Breast epithelium (tissue), 3 donors: ENCODE results near the gene HELZ2.

Experiments
- POLR2A ChIP-seq: fragments of 450-650 bp; IDR thresholded peaks from one replicate; pipeline ENCODE4 v1.6.1; 2016; ENCODE audit warnings: antibody characterized with exemption, mild to moderate bottlenecking, moderate library complexity
- TF ChIP-seq, protein P1 (sequence below), 3 donors: fragments of 450-650 bp; IDR thresholded peaks; one replicate each; pipeline ENCODE4 v1.5.1; 2016 to 2017; ENCODE audit warnings: antibody characterized with exemption in 3 of 3, mild to moderate bottlenecking in 3 of 3, moderate library complexity in 3 of 3

DNA sequence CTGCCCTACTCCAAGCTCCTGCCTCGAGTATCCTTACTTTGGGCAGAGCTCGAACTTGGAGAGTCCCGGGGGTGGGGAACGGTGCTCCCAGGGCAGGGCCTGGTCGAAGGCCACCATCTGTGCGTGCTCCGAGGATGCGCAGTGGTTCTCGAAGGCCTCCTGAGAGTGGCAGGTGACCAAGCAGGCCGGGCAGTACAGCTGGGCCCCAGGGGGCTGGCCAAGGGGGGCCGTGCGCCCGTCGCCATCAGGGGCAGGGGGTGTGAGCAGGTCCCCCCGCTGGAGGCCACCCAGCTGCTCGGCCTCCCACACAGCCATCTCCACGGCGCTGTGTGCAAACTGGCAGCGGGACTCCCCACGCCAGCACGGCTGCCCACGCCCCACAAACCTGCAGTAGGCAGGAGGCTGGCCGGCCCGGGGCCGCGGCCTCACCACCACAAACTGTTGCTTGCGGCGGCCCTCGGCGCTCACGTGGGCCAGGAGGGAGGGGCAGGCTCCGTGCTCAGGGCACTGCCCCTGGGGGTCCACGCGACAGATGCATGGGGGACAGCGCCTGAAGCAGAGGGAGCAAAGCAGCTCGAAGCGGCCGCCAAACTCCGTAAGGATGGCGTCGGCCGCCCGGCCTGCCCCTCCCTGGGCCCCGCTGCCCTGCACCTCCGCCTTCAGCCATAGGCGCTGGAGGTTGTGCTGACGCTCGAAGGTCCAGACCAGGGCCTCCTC, 1.8 kb downstream of the HELZ2 start:
- TF ChIP-seq, protein P1, sequence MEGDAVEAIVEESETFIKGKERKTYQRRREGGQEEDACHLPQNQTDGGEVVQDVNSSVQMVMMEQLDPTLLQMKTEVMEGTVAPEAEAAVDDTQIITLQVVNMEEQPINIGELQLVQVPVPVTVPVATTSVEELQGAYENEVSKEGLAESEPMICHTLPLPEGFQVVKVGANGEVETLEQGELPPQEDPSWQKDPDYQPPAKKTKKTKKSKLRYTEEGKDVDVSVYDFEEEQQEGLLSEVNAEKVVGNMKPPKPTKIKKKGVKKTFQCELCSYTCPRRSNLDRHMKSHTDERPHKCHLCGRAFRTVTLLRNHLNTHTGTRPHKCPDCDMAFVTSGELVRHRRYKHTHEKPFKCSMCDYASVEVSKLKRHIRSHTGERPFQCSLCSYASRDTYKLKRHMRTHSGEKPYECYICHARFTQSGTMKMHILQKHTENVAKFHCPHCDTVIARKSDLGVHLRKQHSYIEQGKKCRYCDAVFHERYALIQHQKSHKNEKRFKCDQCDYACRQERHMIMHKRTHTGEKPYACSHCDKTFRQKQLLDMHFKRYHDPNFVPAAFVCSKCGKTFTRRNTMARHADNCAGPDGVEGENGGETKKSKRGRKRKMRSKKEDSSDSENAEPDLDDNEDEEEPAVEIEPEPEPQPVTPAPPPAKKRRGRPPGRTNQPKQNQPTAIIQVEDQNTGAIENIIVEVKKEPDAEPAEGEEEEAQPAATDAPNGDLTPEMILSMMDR (IDR thresholded peaks at IDR 0.05): no peak
- no peak for TF ChIP-seq POLR2A
